PC-3 (cell line): ENCODE measurements around the gene INSIG1.

Experiments used
- EZH2 ChIP-seq: fragments of 300-600 bp; sonication (generic); IDR thresholded peaks from one replicate; pipeline ENCODE4 v1.6.1; 2017; ENCODE audit warnings: antibody characterized with exemption, mild to moderate bottlenecking, low read length; ENCODE audit not compliant: unreplicated experiment
- EZH2phosphoT487 ChIP-seq: fragments of 300-600 bp; sonication (generic); IDR thresholded peaks from 2 replicates; pipeline ENCODE4 v1.6.1; 2018; ENCODE audit warnings: mild to moderate bottlenecking, antibody characterized with exemption, low read length, borderline replicate concordance
- TF ChIP-seq, protein P1 (sequence below): fragments of 300-600 bp; sonication (generic); conservative IDR thresholded peaks from 2 replicates; pipeline ENCODE4 v1.5.1; 2017; ENCODE audit warnings: antibody characterized with exemption, low read depth, mild to moderate bottlenecking, low read length

DNA sequence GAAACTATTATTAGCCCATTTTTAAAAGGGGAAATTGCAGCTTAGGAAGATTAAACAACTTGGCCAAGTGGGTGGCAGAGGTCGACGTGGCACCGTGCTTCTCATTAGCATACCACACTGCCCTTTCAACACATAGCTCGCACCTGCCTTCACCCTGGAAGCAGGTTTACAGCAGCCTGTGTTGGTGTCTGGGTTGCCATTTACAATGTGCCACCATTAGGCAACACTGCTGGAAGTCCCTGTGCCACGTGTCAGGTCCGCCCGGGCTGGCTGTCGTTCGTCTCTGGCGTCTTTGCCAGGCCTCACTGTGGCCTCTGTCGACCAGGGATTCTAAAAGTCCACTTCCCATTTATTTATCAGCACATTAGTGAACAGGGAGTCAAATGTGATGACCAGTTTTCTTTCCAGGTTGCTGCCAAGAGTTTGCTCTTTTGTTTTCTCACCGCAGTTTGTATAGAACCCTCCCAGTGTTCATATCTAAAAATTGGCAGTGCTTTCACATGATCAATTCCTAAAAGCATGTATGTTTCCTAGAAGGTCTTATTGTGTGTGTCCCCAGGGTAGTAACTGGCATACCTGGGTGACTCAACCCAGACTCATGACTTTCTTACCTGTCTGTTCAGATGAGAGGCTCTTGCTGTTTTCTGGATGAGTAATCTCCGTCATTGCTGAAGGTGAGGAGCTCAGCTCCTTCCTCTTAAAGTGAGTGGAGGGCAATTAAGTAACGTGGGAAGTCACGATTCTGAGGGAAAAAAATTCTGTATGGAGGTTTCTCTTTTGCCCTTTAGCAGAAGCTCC is 9.2 kb downstream of the INSIG1 start:
- TF ChIP-seq, protein P1, sequence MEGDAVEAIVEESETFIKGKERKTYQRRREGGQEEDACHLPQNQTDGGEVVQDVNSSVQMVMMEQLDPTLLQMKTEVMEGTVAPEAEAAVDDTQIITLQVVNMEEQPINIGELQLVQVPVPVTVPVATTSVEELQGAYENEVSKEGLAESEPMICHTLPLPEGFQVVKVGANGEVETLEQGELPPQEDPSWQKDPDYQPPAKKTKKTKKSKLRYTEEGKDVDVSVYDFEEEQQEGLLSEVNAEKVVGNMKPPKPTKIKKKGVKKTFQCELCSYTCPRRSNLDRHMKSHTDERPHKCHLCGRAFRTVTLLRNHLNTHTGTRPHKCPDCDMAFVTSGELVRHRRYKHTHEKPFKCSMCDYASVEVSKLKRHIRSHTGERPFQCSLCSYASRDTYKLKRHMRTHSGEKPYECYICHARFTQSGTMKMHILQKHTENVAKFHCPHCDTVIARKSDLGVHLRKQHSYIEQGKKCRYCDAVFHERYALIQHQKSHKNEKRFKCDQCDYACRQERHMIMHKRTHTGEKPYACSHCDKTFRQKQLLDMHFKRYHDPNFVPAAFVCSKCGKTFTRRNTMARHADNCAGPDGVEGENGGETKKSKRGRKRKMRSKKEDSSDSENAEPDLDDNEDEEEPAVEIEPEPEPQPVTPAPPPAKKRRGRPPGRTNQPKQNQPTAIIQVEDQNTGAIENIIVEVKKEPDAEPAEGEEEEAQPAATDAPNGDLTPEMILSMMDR: no peak
- no peak for TF ChIP-seq EZH2phosphoT487
- TF ChIP-seq EZH2: no peak
